ENCODE measurements around the gene RARG.

- TF ChIP-seq CTCF (IDR thresholded peaks at IDR 0.05; ENCODE audit: insufficient read depth, low read length) (no peak), SPI1 (IDR thresholded peaks at IDR 0.05; ENCODE audit: borderline replicate concordance, low read depth) (no peak), REST (IDR thresholded peaks at IDR 0.05; ENCODE audit: insufficient replicate concordance, low read depth) (no peak), POLR2AphosphoS5 (IDR thresholded peaks at IDR 0.05; ENCODE audit: low read depth) (no peak), GABPA (IDR thresholded peaks at IDR 0.05; ENCODE audit: low read depth) (no peak)
These were observed 17.1 kb downstream of the RARG start for GRCh38 chr12:53214687-53215455.
